K562 (cell line): ENCODE data around the gene TBC1D17. TPM values are rescaled to one million over a fixed set of nuclear protein-coding genes. Genes with fewer than 3 reads are reported as not detected.

Experiments
- CTCFL ChIP-seq: IDR thresholded peaks from 2 replicates; pipeline ENCODE4 v1.6.1; 2011; ENCODE audit warnings: borderline replicate concordance, low read depth, mild to moderate bottlenecking, moderate library complexity, low read length; ENCODE audit not compliant: insufficient read depth, poor library complexity, severe bottlenecking
- CXXC5 ChIP-seq: fragments of 250-450 bp; sonication (Bioruptor Pico); IDR thresholded peaks from 2 replicates; pipeline ENCODE4 v1.8.0; 2022; ENCODE audit warnings: inconsistent platforms, mild to moderate bottlenecking, moderate library complexity
- DEAF1 ChIP-seq: fragments of 450-650 bp; formaldehyde crosslinking; IDR thresholded peaks from 2 replicates; pipeline ENCODE4 v1.4.0; 2020; ENCODE audit warnings: mild to moderate bottlenecking, moderate library complexity
- EP300 ChIP-seq: IDR thresholded peaks from 2 replicates; pipeline ENCODE4 v1.6.1; 2012; ENCODE audit warnings: low read length, improper control_type of control experiment
- ID3 ChIP-seq, 2 experiments: fragments of 250-450 bp in 1 of 2; fragments of 450-650 bp in 1 of 2; sonication (Bioruptor Pico) in 1 of 2; IDR thresholded peaks; 2 replicates each; pipeline versions ENCODE4 v1.6.1 to v1.8.0; 2016 to 2021; ENCODE audit warnings: mild to moderate bottlenecking in 2 of 2, moderate library complexity in 2 of 2, missing compliant biosample characterization in 1 of 2, missing genetic modification characterization in 1 of 2
- ILF3 ChIP-seq: fragments of 450-650 bp; IDR thresholded peaks from 2 replicates; pipeline ENCODE4 v1.6.1; 2018; ENCODE audit warnings: antibody characterized with exemption, mild to moderate bottlenecking, moderate library complexity, borderline replicate concordance
- ILK ChIP-seq: fragments of 450-650 bp; IDR thresholded peaks from 2 replicates; pipeline ENCODE4 v1.6.1; 2016; ENCODE audit warnings: missing genetic modification characterization, low read depth, mild to moderate bottlenecking, missing compliant biosample characterization, moderate library complexity, borderline replicate concordance
- KLF13 ChIP-seq: fragments of 450-650 bp; IDR thresholded peaks from 2 replicates; pipeline ENCODE4 v1.6.1; 2016; ENCODE audit warnings: missing genetic modification characterization, low read depth, mild to moderate bottlenecking, missing compliant biosample characterization, moderate library complexity, borderline replicate concordance
- MLX ChIP-seq, 2 experiments: fragments of 450-650 bp in 1 of 2; sonication (generic) in 1 of 2; formaldehyde crosslinking; conservative IDR thresholded peaks; 2 replicates each; pipeline versions ENCODE4 v1.4.0 to v1.8.1; 2020 to 2022; ENCODE audit warnings: mild to moderate bottlenecking in 1 of 2, missing genetic modification reagents in 1 of 2
- NCOR1 ChIP-seq: fragments of 450-650 bp; IDR thresholded peaks from 2 replicates; pipeline ENCODE4 v1.6.1; 2016; ENCODE audit warnings: mild to moderate bottlenecking, moderate library complexity
- NR3C1 ChIP-seq: sonication (generic); formaldehyde crosslinking; IDR thresholded peaks from 2 replicates; pipeline ENCODE4 v1.8.1; 2022; ENCODE audit warnings: missing genetic modification reagents
- RBM17 ChIP-seq: fragments of 200-400 bp; formaldehyde crosslinking; IDR thresholded peaks from 2 replicates; pipeline ENCODE4 v1.6.1; 2017; ENCODE audit warnings: low read depth, mild to moderate bottlenecking, low read length, borderline replicate concordance
- SIN3B ChIP-seq: fragments of 450-650 bp; IDR thresholded peaks from 2 replicates; pipeline ENCODE4 v1.6.1; 2017; ENCODE audit warnings: low read depth, mild to moderate bottlenecking, moderate library complexity
- TCF7 ChIP-seq: sonication (generic); IDR thresholded peaks from 2 replicates; pipeline ENCODE4 v1.6.1; 2016; ENCODE audit warnings: antibody characterized with exemption, borderline replicate concordance
- ZKSCAN1 ChIP-seq: fragments of 150-350 bp; IDR thresholded peaks from 2 replicates; pipeline ENCODE4 v1.6.1; 2016; ENCODE audit warnings: low read depth, low read length
- ZMIZ1 ChIP-seq, 2 experiments: fragments of 150-350 bp in 1 of 2; IDR thresholded peaks; 2 replicates each; pipeline ENCODE4 v1.6.1; 2012 to 2016; ENCODE audit warnings: low read depth in 2 of 2, low read length in 2 of 2, mild to moderate bottlenecking in 1 of 2, moderate library complexity in 1 of 2
- polyA plus RNA-seq, 8 experiments: library from polyadenylated mRNA; depleted of rRNA in 4 of 8; stranded (reverse) in 5 of 8; unstranded in 3 of 8; fragments of >200 nt; fragmentation: Nextera tagmentation in 2 of 8; fragmentation: Illumina TruSeq in 1 of 8; extraction: Ambion mirVana in 2 of 8; extraction: Trizol in 1 of 8; gene quantifications; 2 replicates each; pipeline versions ENCODE4 v1.2.1 to v1.2.3, GENCODE V29; 2011 to 2014; ENCODE audit warnings: inconsistent platforms in 1 of 8, missing spikeins in 1 of 8
- total RNA-seq, 7 experiments: library from RNA; depleted of rRNA in 6 of 7; stranded (reverse); fragments of >200 nt in 6 of 7; fragmentation: Illumina TruSeq in 2 of 7; extraction: Trizol in 2 of 7; gene quantifications; 2 replicates each; pipeline versions ENCODE4 v1.2.1 to v1.2.3, GENCODE V29; 2011 to 2021; ENCODE audit warnings: low replicate concordance in 1 of 7

The TBC1D17 gene
- total and polyA plus RNA-seq, 9 of the 15 experiments (the other 6 are each of a cell fraction or from before 2014, with no cell fraction given): 0.42 to 16.0 (median 3.8) TPM

- no peak for TF ChIP-seq ID3 (CRISPR knock-in tag; IDR thresholded peaks at IDR 0.05)
- TF ChIP-seq ID3 (tag; IDR thresholded peaks at IDR 0.05): peak; percentile 74; the same call in 1 of the 2 replicates
- TF ChIP-seq EP300: peak; percentile 78
- peak; percentile 63 for TF ChIP-seq NCOR1
- no peak for TF ChIP-seq ILF3
- TF ChIP-seq KLF13 (tag): 0 out of 2 replicates have a peak, but pooled peaks have one; percentile 11
- no peak for TF ChIP-seq RBM17
- TF ChIP-seq TCF7: 0 out of 2 replicates have a peak, but pooled peaks have one; percentile 49
- TF ChIP-seq ILK (tag): no peak
- no peak; the same call in none of the 2 replicates for TF ChIP-seq ZKSCAN1
- no peak for TF ChIP-seq CTCFL
- TF ChIP-seq NR3C1 (CRISPR knock-in tag): no peak; the same call in 1 of the 2 replicates
- TF ChIP-seq DEAF1 (CRISPR knock-in tag): no peak
- TF ChIP-seq CXXC5 (CRISPR knock-in tag): peak; percentile 73
- no peak for TF ChIP-seq SIN3B
- peak in 1 of 2 experiments; percentile 78; a peak in 1 of 4 replicates for TF ChIP-seq ZMIZ1 (IDR thresholded peaks at IDR 0.05; ENCODE audit: low read depth in 2 of 2, low read length in 2 of 2)
- TF ChIP-seq MLX (CRISPR knock-in tag; conservative IDR thresholded peaks at IDR 0.05): peak in 1 of 2 experiments; percentile 81; a peak in 1 of 4 replicates
These were observed 51.7 kb downstream of the TBC1D17 start, which contains the start of the genes ATF5 and NUP62 (continued) for GRCh38 chr19:49929121-49929610.
